Measurements from ENCODE around the gene KLHL21. TPM values are rescaled to one million over a fixed set of nuclear protein-coding genes. Genes with fewer than 3 reads are reported as not detected.

Gene KLHL21
- total and polyA plus RNA-seq, 9 donors, result 14.4 to 40.4 (median 34.4) TPM

DNA sequence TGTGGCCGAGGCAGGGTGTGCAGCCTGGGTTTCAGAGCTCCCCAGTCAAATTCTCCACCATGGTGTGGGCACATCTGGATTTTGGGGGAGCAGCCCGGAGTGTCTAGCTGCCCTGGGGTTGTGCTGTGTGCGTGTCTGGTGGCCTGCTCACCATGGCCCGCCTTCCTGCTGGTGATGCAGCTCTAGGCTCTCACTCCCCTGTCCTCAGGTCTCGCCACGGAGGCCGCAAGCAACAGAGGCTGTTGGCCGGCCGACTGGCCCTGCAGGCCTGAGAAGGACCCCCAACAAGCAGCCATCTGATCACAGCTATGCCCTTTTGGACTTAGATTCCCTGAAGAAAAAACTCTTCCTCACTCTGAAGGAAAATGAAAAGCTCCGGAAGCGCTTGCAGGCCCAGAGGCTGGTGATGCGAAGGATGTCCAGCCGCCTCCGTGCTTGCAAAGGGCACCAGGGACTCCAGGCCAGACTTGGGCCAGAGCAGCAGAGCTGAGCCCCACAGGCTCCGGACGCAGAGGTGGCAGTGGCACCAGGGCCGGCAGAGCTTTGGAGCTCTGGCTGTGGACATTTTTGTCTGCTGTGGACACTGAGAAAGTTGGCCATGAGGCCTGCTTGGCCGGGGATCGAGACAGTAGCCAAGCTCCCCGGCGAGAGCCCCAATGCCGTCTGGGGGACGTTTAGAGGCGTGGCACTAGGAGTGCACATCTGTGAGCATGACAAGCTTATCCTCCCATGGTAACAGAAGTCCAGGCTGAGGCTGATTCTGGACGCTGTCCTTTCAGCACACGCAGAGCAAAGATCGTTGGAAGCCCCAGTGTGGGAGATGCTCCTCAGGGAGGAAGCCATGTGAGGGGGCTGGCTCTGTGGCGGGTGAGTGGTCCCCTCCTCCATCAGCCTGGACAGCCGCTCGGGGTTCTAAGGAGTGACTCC is 30.2 kb upstream of the KLHL21 start:
- no peak for DNase-seq
- WGBS, 3 donors, result 75 to 80% (median 77%) methylated on average over 28 to 30 of the region's 30 CpGs
- no peak overlapping the region for H3K4me3 ChIP-seq
- no peak overlapping the region for H3K27ac ChIP-seq
- TF ChIP-seq, protein P1, sequence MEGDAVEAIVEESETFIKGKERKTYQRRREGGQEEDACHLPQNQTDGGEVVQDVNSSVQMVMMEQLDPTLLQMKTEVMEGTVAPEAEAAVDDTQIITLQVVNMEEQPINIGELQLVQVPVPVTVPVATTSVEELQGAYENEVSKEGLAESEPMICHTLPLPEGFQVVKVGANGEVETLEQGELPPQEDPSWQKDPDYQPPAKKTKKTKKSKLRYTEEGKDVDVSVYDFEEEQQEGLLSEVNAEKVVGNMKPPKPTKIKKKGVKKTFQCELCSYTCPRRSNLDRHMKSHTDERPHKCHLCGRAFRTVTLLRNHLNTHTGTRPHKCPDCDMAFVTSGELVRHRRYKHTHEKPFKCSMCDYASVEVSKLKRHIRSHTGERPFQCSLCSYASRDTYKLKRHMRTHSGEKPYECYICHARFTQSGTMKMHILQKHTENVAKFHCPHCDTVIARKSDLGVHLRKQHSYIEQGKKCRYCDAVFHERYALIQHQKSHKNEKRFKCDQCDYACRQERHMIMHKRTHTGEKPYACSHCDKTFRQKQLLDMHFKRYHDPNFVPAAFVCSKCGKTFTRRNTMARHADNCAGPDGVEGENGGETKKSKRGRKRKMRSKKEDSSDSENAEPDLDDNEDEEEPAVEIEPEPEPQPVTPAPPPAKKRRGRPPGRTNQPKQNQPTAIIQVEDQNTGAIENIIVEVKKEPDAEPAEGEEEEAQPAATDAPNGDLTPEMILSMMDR (IDR thresholded peaks at IDR 0.05), result no peak
- no peak for TF ChIP-seq EP300 (IDR thresholded peaks at IDR 0.05)
- TF ChIP-seq POLR2A (IDR thresholded peaks at IDR 0.05), result no peak
- H3K27me3 ChIP-seq, result no peaks in the 10 kb centered on the region
- H3K36me3 ChIP-seq, result no peaks in the 10 kb centered on the region
- intact Hi-C loops (cut with DNase I), result loop anchor here in 2 of 4 donors (5.0 to 10.0 kb wide), 2 partner anchors 36 to 78 kb away; partner anchors contain the start of genes NOL9 (in 1 of the 2) and TAS1R1 (in 1 of the 2)
- H3K9me3 ChIP-seq, result no peaks in the 10 kb centered on the region
- no peaks in the 10 kb centered on the region for H3K4me1 ChIP-seq (ENCODE audit: insufficient read depth)

DNA sequence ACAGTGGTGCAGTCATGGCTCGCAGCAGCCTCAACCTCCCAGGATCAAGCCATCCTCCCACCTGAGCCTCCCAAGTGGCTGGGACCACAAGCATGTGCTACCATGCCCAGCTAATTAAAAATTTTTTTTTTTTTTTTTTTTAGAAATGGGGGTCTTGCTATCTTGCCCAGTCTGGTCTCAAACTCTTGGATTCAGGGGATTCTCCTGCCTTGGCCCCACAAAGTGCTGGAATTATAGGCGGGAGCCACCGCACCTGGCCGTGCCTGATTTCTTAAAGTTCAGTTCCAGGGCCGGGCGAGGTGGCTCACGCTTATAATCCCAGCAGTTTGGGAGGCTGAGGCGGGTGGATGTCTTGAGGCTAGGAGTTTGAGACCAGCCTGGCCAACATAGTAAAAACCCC is 28.4 kb upstream of the KLHL21 start:
- H3K27ac ChIP-seq, result no peak overlapping the region
- H3K4me3 ChIP-seq, result no peak overlapping the region
- no peak for TF ChIP-seq EP300 (IDR thresholded peaks at IDR 0.05)
- TF ChIP-seq, protein P1 (IDR thresholded peaks at IDR 0.05), result no peak
- no peak for TF ChIP-seq POLR2A (IDR thresholded peaks at IDR 0.05)
- no peaks in the 10 kb centered on the region for H3K27me3 ChIP-seq
- no peaks in the 10 kb centered on the region for H3K9me3 ChIP-seq
- 93 to 97% (median 95%) methylated on average over 8 of the region's 8 CpGs for WGBS, 3 donors
- no peak for DNase-seq
- no peaks in the 10 kb centered on the region for H3K36me3 ChIP-seq
- H3K4me1 ChIP-seq (ENCODE audit: insufficient read depth), result peaks cover 3% of the 10 kb centered on the region
- intact Hi-C loops (cut with DNase I), result loop anchor here in 2 of 4 donors (5.0 to 10.0 kb wide), 2 partner anchors 34 to 76 kb away; partner anchors contain the start of genes NOL9 (in 1 of the 2) and TAS1R1 (in 1 of the 2)

DNA sequence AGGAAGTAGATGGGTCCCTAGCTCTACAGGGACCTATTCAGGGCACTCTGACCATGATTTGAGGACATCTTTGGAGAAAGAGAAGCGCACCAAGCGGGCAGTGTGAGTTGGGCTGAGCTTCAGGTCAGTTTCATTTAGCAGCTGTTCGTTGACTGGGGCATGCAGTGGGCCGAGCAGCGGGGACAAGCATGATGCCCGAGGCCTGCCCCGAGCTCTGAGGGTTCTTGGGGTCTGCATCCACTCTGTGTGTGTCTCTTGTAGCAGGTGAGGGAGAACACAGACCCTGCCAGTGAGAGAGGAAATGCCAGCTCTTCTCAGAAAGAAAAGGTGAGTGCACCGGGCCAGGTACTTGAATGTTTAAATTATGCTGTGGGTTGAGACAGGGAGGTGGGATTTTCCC is 27.4 kb upstream of the KLHL21 start:
- peaks cover 3% of the 10 kb centered on the region for H3K4me1 ChIP-seq (ENCODE audit: insufficient read depth)
- intact Hi-C loops (cut with DNase I), result loop anchor here in 2 of 4 donors (5.0 to 10.0 kb wide), 2 partner anchors 33 to 75 kb away; partner anchors contain the start of genes NOL9 (in 1 of the 2) and TAS1R1 (in 1 of the 2)
- no peak for DNase-seq
- H3K27me3 ChIP-seq, result no peaks in the 10 kb centered on the region
- H3K9me3 ChIP-seq, result no peaks in the 10 kb centered on the region
- H3K4me3 ChIP-seq, result no peak overlapping the region
- H3K36me3 ChIP-seq, result no peaks in the 10 kb centered on the region
- TF ChIP-seq POLR2A (IDR thresholded peaks at IDR 0.05) (no peak), EP300 (IDR thresholded peaks at IDR 0.05) (no peak)
- TF ChIP-seq, protein P1 (IDR thresholded peaks at IDR 0.05), result no peak
- H3K27ac ChIP-seq, result no peak overlapping the region
- 87 to 89% (median 88%) methylated on average over 8 of the region's 8 CpGs for WGBS, 3 donors

DNA sequence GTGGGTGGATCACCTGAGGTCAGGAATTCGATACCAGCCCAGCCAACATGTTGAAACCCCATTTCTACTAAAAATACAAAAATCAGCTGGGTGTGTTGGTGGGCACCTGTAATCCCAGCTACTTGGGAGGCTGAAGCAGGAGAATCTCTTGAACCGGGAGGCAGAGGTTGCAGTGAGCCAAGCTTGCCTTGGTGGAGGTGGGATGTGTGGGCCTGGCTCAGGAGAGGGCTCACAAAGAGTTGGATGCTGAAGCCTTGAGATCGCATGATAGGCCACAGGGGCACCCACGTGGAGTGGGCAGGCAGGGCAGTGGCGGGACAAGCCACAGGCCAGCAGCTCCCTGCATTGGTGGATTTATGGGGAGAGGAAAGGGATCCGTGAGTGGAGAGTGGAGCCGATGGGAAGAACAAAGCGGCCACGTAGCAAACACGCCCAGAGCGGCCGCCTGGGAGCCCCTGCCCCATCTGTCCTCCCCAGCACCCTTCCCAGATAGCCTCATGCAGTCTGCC is 26.4 kb upstream of the KLHL21 start:
- H3K9me3 ChIP-seq, result no peaks in the 10 kb centered on the region
- 87 to 90% (median 87%) methylated on average over 12 of the region's 12 CpGs for WGBS, 3 donors
- peaks cover 8% of the 10 kb centered on the region for H3K4me1 ChIP-seq (ENCODE audit: insufficient read depth)
- TF ChIP-seq, protein P1 (IDR thresholded peaks at IDR 0.05), result no peak
- TF ChIP-seq EP300 (IDR thresholded peaks at IDR 0.05) (no peak), POLR2A (IDR thresholded peaks at IDR 0.05) (no peak)
- no peak overlapping the region for H3K27ac ChIP-seq
- no peaks in the 10 kb centered on the region for H3K27me3 ChIP-seq
- no peak overlapping the region for H3K4me3 ChIP-seq
- DNase-seq, result no peak
- no peaks in the 10 kb centered on the region for H3K36me3 ChIP-seq
- intact Hi-C loops (cut with DNase I), result no loop called here

All from ovary (tissue), 9 donors.